ENCODE data around the gene WWC1.

Gene WWC1

GRCh38 chr5:168471785-168472184 lies 180.3 kb downstream of the WWC1 start:
- no peaks in the 10 kb centered on the region for H3K79me2 ChIP-seq (ENCODE audit: low read length)
- no peak for DNase-seq
- H3K4me2 ChIP-seq (ENCODE audit: low read depth, low read length): no peak overlapping the region
- H3K9me3 ChIP-seq (replicated peaks; ENCODE audit: insufficient read depth, low read length): no peaks in the 10 kb centered on the region
- no peaks in the 10 kb centered on the region for H3K4me1 ChIP-seq (ENCODE audit: low read length)
- H3K4me3 ChIP-seq (ENCODE audit: low read length): no peak overlapping the region
- no peak overlapping the region for H3K9ac ChIP-seq (ENCODE audit: low read length)
- no peak overlapping the region for H3K27ac ChIP-seq (ENCODE audit: low read length)
- no peaks in the 10 kb centered on the region for H3K27me3 ChIP-seq (replicated peaks; ENCODE audit: insufficient read depth, low read length)
- H3K9me2 ChIP-seq (replicated peaks; ENCODE audit: insufficient read depth, low read length): no peaks in the 10 kb centered on the region
- H4K20me1 ChIP-seq (ENCODE audit: insufficient read depth, low read length): no peaks in the 10 kb centered on the region
- TF ChIP-seq CTCF (IDR thresholded peaks at IDR 0.05; ENCODE audit: low read length): no peak
- no peak for TF ChIP-seq EZH2 (optimal IDR thresholded peaks at IDR 0.05; ENCODE audit: low read depth, low read length)
- no peak for TF ChIP-seq EZH2phosphoT487 (IDR thresholded peaks at IDR 0.05; ENCODE audit: low read length)
- no peaks in the 10 kb centered on the region for H3K36me3 ChIP-seq (replicated peaks; ENCODE audit: insufficient read depth, low read length)
- no peaks in the 10 kb centered on the region for H3F3A ChIP-seq (ENCODE audit: insufficient read depth, low read length)
- H2AFZ ChIP-seq (ENCODE audit: low read length): no peak overlapping the region

- no peaks in the 10 kb centered on the region for H4K20me1 ChIP-seq (ENCODE audit: insufficient read depth, low read length)
- H3K27ac ChIP-seq (ENCODE audit: low read length): no peak overlapping the region
- H3K4me2 ChIP-seq (ENCODE audit: low read depth, low read length): no peak overlapping the region
- no peaks in the 10 kb centered on the region for H3K9me2 ChIP-seq (replicated peaks; ENCODE audit: insufficient read depth, low read length)
- H3K79me2 ChIP-seq (ENCODE audit: low read length): no peaks in the 10 kb centered on the region
- H3K9me3 ChIP-seq (replicated peaks; ENCODE audit: insufficient read depth, low read length): no peaks in the 10 kb centered on the region
- H3K4me1 ChIP-seq (ENCODE audit: low read length): no peaks in the 10 kb centered on the region
- TF ChIP-seq EZH2 (optimal IDR thresholded peaks at IDR 0.05; ENCODE audit: low read depth, low read length) (no peak), EZH2phosphoT487 (IDR thresholded peaks at IDR 0.05; ENCODE audit: low read length) (no peak), CTCF (IDR thresholded peaks at IDR 0.05; ENCODE audit: low read length) (no peak)
- no peak for DNase-seq
- no peak overlapping the region for H2AFZ ChIP-seq (ENCODE audit: low read length)
- H3K9ac ChIP-seq (ENCODE audit: low read length): no peak overlapping the region
- H3K36me3 ChIP-seq (replicated peaks; ENCODE audit: insufficient read depth, low read length): no peaks in the 10 kb centered on the region
- no peaks in the 10 kb centered on the region for H3K27me3 ChIP-seq (replicated peaks; ENCODE audit: insufficient read depth, low read length)
- H3K4me3 ChIP-seq (ENCODE audit: low read length): no peak overlapping the region
- no peaks in the 10 kb centered on the region for H3F3A ChIP-seq (ENCODE audit: insufficient read depth, low read length)
Measured at GRCh38 chr5:168472329-168472728, 180.9 kb downstream of the WWC1 start.

- Histone ChIP-seq H3F3A (ENCODE audit: insufficient read depth, low read length) (no peaks in the 10 kb centered on the region), H3K79me2 (ENCODE audit: low read length) (no peaks in the 10 kb centered on the region), H3K9me2 (replicated peaks; ENCODE audit: insufficient read depth, low read length) (no peaks in the 10 kb centered on the region), H2AFZ (ENCODE audit: low read length) (no peak overlapping the region), H3K27me3 (replicated peaks; ENCODE audit: insufficient read depth, low read length) (no peaks in the 10 kb centered on the region), H3K4me3 (ENCODE audit: low read length) (no peak overlapping the region), H4K20me1 (ENCODE audit: insufficient read depth, low read length) (no peaks in the 10 kb centered on the region), H3K9me3 (replicated peaks; ENCODE audit: insufficient read depth, low read length) (no peaks in the 10 kb centered on the region), H3K4me2 (ENCODE audit: low read depth, low read length) (no peak overlapping the region), H3K27ac (ENCODE audit: low read length) (no peak overlapping the region), H3K36me3 (replicated peaks; ENCODE audit: insufficient read depth, low read length) (no peaks in the 10 kb centered on the region), H3K9ac (ENCODE audit: low read length) (no peak overlapping the region), H3K4me1 (ENCODE audit: low read length) (no peaks in the 10 kb centered on the region)
- TF ChIP-seq EZH2 (optimal IDR thresholded peaks at IDR 0.05; ENCODE audit: low read depth, low read length): no peak
- TF ChIP-seq CTCF (IDR thresholded peaks at IDR 0.05; ENCODE audit: low read length): no peak
- TF ChIP-seq EZH2phosphoT487 (IDR thresholded peaks at IDR 0.05; ENCODE audit: low read length): no peak
- no peak for DNase-seq
Measured at GRCh38 chr5:168474319-168474718, 182.9 kb downstream of the WWC1 start.
